Muscle of back (tissue), 11 donors: ENCODE results near the gene PGBD5. TPM values are rescaled to one million over a fixed set of nuclear protein-coding genes. Genes with fewer than 3 reads are reported as not detected.
A peak's percentile ranks its signal among the peaks of the same experiment; 100 is the strongest.

Experiments used
- DNase-seq, 3 donors: peaks; one replicate each; pipeline versions ENCODE4 v3.0.0 to v3.0.0-alpha.2; 2013
- polyA plus RNA-seq, 10 donors: library from polyadenylated mRNA; unstranded; fragments of 120-200 nt; gene quantifications; one replicate each; pipeline ENCODE4 v1.2.1, GENCODE V29; 2013; ENCODE audit not compliant: insufficient read length in 10 of 10

Gene PGBD5
- polyA plus RNA-seq, 10 donors: 5.2 to 39.1 (median 20.1) TPM

DNA sequence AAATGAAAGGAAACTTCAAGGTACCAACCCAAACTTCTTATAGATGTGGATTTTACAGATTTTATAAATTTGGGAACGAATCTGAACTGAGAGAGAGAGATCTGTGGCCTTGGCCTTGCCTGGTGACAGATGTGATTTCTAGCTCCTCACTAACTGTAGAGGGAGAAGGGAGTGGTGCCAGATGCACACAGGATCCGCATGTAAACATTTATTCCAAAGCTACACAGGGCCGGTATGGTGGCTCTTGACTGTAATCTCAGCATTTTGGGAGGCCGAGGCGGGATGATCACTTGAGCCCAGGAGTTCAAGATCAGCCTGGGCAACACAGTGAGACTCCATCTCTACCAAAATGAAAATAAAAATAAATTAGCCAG is 77.1 kb downstream of the PGBD5 start:
- DNase-seq: no peak

DNA sequence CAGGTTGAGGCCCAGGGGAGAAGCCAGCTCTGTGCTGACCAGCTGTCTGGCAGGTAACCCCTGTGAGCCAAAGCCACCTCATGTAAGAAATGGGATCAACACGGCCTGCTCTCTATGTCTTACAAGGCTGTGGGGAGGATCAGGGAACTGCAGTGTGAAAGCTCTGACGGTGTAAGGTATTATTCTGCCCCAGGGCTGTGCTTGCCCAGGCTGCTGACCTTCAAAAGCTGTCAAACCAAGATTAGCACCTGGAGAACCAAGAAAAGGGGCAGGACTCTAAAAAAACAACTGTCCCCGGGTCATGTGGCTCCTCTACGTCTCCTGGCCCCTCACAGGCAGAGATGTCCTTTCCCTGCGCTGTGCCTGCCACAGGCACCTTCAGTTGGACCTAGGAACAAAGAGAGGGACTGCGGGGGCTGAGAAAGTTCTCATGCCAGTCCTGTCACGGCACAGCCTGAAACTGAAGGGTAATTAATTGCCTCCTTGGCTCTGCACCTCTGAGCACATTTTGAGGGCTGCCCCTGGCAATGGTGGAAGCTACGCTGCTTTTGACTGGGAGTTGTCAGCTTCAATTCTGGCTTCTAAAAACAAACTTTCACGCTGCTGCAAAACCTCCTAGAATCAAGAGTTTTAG is 77.6 kb downstream of the PGBD5 start:
- no peak for DNase-seq

DNA sequence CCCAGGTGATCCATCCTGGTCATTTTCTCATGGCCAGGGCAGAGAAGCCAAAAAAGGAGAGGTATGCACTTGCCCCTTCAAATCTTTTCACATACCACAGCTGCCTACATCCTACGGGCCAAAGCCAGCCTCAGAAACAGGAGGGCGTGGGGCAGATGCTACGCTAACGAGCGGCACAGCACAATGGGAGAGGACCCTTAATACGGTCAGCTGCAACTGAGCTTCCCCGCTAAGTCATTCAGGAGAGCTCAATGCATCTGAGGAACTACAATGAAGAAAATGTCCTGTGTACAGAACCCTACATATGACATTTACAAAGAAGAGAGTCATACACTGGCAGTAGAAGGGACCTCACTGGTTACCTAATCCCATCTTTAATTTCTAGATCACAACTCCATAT is 78.2 kb downstream of the PGBD5 start:
- DNase-seq: no peak

DNA sequence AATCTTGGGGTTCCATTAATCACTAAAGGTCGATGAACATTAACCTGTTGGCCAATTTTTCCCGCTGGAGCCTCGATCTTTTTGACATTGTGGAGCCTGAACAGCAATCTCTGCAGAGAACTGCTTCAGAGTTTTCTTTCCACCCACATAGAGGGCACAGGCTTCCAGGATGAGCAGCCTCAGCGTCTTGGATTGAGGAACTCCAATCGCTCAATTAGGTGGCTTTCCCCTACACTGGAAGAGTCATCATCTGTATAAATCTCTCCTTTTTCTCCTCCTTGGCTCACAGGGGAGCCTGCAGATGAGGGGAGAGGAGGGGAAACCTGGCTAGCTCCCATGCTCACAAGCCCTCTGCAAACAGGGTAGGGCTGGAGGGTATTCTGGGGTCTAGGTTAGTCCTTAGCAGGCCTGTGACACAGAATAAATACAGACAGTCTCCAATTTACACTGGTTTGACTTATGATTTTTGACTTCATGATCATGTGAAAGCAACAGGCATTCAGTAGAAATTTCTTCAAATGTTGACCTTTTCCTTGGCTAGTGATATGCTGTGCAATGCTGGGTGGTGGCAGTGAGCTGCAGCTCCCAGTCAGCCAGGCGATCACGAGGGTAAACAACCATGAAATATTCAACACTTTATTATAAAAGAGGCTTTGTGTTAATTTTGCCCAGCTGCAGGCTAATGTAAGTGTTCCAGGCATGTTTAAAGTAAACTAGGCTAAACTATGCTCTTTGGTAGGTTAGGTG is 80.8 kb downstream of the PGBD5 start:
- no peak for DNase-seq

DNA sequence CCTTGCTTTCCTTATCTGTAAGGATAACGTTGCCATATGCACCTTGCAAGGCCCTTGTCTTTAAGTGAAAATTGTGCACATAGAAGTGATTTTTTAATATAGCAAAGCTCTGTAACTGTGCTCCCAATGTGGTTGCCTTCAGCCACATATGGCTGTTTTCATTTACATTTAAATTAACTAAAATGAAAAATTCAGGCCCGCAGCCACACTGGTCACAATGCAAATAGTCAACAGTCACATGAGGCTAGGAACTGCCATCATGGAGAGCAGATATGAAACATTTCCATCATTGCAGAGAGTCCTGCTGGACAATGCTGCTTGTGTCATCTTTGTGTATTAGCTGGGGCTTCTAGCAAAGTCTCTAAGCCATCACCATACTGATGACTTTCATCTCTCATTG is 83.4 kb downstream of the PGBD5 start:
- no peak for DNase-seq

DNA sequence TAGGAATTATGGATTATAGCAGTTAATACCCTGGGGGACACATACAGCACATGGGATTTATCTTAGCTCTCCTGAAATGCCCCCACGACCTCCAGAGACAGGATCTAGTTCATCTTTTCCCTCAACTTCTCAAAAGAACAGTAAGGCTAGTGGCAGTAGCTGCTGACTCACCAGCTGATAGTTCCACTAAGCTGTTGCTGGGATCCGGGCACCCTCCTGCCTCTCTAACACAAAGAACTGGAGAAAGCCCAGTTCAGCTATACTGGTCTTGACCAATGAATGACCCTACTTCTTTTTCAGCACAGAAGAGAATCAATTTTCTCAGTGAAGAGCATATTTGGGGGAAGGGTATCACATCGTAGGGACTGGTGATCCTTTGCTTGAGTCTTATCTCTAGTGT is 84.1 kb downstream of the PGBD5 start:
- DNase-seq: no peak

DNA sequence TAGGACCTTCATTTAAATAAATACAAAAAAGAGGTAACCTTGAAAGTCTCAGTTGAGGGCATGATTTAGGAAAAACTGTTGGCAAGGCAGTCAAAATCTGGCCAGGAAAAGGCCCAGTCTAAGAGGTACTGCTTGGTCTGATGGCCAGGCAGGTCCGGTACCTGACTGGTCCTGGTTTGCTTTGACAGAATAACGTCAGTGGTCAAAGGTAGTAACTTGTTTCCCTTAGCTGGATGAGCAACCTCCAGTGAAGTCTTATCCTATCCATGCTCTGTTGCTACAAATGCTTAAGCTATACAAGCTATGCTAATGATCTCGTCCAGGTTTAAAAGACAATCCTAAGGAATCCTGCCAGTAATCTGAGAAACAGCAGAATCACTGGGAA is 85.0 kb downstream of the PGBD5 start:
- DNase-seq: no peak

DNA sequence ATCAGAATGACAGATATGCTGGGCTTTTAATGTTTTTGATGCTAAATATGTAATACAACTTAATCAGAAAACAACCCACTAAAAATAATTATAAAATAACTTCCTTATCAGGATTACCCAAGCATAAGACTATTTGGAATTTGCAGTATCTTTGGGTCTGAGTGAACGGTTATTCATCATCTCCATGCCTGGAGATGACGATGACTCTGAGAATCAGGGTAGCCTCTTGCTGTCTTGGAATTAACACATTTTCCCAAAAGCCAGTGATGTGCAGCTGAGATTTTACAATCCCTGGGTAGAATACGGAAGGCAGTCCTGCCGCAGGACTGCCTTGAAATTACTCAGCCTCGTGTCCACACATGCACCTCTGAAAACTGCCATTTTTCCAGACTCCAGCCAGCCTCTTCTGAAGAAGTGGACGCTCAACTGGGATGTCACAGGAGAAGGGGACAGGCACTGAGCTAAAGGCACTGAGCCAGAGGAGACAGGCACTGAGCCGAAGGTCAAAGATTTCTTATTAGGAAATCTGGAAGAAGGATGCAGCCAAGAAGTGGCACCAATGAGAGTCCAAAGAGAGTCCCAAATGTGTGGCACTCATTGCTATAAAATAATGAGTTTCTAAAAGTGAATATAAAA is 85.5 kb downstream of the PGBD5 start:
- DNase-seq: peak in 1 of 3 donors; percentile 33

DNA sequence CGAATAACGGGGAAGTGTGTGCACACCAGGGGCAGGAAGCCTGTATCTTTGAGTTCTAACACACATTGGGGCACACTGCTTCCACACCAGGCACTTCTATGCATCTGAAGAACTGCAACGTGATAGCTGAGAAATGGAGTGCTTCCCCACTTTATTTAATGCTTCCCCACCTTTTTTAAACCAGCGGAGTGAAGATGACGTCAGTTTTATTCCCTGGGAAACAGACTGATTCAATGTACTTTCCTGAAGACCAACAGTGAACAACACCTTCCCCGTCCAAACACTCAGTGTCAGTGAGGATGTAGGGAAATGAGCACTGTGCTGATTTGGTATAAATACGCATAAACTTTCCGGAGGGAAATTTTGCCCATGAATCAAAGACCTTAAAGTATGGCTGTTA is 87.1 kb downstream of the PGBD5 start:
- no peak for DNase-seq

DNA sequence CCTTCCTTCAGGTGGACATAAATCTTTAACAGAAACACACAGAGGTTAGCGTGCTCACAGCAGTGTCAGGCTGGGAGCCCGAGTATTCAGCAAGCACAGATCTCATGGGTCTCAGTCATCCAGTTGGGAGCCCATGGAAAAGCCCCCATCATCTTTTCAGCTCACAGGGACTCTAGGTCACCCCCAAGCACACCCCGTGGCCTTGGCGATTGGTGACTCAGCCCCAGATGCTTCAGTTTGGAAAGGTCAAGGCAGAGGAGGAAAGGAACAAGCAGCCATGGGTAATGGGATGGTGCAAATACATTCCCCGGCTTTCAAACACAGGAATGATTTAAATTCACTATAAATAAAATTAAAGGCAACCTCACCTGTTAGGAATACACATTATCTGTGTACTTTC is 88.9 kb downstream of the PGBD5 start:
- no peak for DNase-seq

DNA sequence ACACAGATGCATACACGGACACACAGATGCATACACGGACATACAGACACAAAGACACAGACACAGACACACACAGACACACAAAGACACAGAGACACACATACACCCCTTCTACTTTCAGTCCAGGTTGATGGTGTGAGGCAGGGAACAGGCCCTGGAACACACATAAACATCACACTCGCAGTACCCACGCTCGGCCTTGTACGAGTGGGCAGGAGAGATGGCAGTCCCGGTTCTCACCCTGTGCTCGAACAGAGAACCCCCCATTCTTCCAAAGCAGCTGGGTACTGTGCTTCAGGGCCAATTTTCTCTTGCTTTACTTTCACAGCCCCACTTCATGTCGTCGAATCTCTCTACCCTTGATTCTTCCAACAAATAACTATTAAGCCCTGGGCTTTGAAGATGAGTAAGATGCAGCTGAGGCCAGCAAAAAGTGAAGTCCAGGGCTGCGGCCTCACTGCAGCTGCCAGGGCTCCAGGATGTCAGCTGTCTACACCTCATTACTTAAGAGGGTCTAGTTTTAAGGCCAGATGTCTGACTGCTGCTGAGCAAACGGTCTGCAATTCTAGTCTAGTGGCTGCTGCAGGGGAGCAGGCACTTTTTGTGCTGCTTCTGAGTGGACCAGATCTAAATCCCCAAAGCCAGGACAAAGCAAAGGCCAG is 90.1 kb downstream of the PGBD5 start:
- peak; percentile 30 to 83 (median 66) for DNase-seq

DNA sequence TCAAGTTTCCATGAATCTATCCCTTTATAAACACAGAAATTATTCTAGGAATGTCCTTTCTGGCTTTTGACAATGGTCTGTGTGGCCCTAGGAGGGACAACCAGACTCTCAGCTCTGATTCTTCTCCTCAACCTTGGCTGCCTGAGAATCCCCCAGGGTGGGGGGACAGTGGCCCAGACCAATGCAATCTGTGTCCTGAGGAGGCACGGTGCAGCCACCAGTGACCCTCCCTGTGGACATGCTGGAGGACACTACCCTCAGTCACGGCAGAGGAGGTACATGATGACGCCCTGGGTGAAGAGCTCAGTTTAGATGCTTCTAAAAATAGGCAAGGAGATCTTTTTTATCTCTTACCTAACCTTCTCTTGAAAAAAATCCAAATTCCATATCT is 91.7 kb downstream of the PGBD5 start:
- DNase-seq: peak in 1 of 3 donors; percentile 15

DNA sequence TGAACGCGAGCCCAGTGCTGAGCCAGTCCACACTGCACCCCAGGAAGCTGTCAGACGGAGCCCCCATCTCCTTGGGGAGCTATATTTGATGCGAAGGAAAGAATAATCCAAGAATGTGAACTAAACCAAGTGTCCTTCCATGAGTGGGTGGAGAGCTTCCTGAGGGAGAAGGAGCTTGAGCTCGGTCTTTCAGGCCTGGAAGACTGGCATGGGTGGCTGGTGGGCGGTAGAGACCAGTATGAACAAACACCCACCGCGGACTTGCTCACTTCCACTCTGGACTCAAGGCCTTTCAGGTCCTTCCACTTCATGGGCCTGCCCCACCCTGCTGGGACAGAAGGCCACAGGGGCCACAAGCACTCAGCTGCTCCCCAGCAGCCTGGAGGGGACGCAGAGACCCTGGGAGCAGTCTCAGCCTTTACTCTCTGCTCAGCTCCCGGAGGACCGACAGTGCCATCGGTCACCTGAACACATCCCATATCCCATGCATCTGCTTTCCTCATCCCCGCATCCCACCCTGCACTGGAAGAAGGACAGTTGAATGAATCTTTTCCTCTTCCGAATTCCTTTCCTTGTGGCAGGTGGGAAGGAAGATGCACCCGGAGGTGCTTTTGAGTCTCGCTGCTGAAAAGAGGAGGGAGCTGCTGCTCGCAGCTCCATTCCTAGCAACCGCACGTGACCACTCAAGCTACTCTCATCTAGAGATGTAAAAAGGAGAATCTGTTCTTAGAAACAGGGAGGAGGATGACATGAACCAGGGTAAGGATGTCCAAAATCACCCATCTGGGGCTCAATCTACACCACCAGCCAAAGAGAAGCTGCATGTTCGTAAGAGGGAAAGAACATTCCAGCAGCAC is 92.3 kb downstream of the PGBD5 start:
- peak in 1 of 3 donors; percentile 20 for DNase-seq

DNA sequence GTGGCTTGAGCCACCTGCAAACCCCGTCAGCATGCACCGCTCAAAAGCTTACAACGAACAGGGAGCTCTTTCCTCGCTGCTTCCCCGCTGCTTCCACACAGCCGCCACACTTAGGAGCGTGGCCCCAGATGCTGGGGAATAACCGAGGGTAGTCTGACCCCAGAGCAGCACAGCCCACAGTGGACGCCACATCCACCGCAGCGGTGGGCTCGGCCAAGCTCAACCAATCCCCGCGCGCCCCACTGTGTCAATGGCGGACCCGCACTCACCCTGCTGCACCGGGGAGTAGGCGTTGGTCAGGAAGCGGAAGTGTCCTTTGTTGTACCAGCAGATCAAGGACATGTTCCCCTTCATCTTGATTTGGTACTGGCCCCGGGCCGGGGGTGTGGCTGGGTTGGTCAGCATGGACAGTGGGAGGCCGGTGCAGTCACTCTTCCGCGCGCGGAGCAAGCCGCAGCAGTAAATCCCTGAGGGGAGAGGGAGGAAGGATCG is 93.5 kb downstream of the PGBD5 start:
- DNase-seq: no peak

DNA sequence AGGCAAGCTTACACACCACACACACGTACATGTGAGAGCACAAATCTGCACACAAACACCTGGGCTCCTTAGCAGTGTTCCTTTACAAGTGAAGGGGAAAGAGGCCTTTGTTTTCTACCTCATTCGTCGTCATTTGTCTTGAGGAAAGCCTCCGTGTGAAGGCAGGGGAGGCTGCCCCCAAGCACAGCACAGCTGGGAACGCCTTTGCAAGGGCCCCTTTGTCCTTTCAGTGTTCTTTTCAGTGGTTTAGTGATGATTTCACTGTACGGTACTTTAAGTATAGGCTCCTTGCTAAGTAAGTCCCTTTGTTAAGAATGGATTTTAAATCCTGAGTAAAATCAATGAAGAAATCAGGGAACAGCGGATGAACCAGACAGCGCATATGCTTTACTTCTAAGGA is 94.1 kb downstream of the PGBD5 start:
- no peak for DNase-seq

DNA sequence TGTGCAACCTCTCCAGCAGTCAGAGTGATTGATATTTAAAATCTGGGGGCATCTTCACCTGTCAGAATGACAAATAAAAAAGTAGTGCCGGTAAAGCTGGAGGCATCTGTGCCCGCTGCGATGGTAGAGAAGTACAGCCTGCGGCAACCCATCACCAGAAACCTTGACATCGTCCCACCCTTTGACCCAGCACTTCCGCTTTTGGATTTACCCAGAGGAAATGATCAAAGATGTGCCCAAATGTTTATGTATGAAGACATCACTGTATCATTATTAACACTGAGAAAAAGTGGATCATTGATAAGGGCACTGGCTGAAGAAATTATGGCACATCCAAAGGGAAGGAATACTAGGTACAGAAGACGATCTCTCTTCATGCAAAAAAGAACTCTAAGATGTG is 96.0 kb downstream of the PGBD5 start:
- DNase-seq: no peak

DNA sequence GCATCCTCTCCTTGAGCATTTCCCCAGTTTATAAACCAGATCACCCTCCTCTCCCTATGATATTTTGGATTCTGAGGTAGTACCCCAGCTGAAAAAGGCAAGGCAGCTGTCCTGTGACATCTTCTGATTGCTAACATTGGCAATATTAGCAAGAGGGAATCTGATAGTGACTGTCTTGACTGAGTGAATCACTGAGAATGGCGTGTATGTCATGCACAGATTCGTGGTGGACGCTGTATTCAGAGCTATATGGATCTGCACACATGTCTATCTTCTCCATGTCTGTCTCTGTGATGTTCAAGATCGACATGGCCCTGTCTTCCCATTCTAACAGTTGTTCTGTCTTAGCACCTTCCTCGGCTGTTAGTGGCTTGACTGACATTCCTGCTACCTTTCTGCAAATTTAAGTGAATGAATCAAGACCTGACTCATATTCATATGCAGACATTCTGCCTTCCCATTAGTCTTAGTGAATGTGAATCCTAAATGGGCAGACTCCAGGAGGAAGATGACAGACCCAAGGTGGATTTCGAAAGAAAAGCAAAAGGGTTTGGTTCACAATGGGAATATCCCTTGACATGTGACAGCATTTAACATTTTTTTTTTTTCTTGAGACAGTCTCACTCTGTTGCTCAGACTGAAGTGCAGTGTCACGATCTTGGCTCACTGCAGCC is 97.7 kb downstream of the PGBD5 start:
- DNase-seq: no peak

DNA sequence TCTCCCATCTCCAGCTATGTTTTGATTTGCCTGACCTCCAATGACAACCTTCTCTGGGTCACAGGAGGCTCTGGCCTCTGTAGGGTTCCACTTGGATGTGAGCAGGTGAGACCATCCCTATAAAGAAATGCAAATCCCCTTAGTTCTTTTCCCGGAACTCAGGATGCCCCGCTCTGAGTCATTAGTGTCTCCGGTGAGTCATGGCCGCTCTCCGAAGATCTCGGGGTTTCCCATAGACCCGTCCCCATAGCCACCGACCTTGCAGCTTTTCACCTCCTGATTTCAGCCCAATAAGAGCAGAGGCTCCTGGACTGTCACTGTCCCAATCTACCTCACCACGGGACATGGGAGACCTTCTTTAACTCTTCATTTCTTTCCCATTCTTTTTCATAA is 98.2 kb downstream of the PGBD5 start:
- DNase-seq: no peak

DNA sequence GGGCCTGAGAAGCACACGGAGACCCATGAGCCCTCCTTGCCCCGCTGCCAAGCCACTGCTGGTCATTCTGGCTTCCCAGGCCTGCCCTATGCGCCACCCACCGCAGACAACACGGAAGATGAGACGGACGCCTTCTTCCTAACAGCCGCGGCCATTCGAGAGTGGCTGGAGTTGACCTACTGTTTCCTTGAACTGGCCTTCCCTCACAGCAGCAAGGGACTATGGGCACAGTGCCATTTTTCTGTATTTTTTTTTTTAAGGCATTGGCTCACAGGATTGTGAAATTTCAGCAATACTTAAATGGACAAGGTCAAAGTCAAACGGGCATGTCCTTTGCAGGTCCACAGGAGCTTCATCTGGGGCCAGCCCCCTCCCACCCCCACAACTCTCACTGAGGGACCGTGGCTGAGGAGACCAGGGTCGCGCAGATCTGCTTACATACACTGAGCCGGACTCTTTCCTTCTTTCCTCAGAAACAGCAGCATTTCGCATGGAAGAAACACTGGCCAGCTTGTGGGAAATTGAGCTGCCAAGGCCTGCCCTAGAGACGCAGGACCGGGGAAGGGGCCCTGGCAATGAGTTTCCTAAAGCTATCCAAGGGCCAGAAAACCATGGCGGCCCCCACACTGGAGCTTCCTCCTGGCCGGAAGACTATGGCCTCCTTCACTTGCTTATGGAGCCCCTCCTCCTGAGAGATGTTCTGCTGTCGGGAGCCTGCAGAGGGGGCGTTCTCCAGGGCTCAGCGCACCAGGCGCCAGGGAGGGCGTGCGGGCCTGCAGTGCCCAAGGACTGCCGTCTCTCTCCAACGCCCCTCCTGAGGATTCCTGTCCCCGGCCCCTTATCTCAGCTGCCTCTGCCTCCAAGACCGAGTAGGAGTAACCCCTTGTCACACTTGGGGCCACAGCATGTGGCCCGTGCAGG is 98.9 kb downstream of the PGBD5 start:
- peak in 1 of 3 donors; percentile 51 for DNase-seq

DNA sequence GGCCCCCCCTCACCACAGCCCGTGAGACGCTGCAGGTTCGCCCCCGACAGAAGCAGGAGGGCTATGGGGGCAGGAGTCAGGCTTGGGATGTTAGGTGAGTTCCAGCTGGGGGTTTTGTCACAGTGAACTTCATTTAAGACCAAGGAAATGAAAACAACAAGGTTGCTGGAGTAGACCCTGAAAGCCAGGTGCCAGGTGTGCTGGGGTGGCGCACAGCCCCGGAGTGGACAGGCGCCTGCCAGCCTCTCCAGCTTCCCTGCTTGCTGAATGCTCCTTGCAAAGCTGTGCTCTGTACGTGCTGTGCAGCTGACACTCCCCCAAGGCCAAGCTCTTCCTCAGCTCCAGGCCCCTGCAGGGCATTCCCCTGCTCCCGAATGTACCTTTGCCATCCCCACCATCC is 102.4 kb downstream of the PGBD5 start:
- no peak for DNase-seq
